B cell (primary cell): ENCODE data around the gene ID1.

Source experiments
- CTCF ChIP-seq: fragments of 200-600 bp; IDR thresholded peaks from one replicate; pipeline ENCODE4 v1.8.0; 2022; ENCODE audit warnings: antibody characterized with exemption, mild to moderate bottlenecking
- EZH2 ChIP-seq: IDR thresholded peaks from 2 replicates; pipeline ENCODE4 v1.6.1; 2012; ENCODE audit warnings: borderline replicate concordance, low read depth, mild to moderate bottlenecking, moderate library complexity, low read length; ENCODE audit not compliant: insufficient read depth, poor library complexity, severe bottlenecking

- TF ChIP-seq CTCF (no peak), EZH2 (no peak)
Observed at GRCh38 chr20:31576751-31577150, 28.3 kb upstream of the ID1 start.
